ENCODE data around the gene GNG2. TPM values are rescaled to one million over a fixed set of nuclear protein-coding genes. Genes with fewer than 3 reads are reported as not detected.

GNG2 gene
- total RNA-seq, 1 experiment from 2014 or later, result not detected

DNA sequence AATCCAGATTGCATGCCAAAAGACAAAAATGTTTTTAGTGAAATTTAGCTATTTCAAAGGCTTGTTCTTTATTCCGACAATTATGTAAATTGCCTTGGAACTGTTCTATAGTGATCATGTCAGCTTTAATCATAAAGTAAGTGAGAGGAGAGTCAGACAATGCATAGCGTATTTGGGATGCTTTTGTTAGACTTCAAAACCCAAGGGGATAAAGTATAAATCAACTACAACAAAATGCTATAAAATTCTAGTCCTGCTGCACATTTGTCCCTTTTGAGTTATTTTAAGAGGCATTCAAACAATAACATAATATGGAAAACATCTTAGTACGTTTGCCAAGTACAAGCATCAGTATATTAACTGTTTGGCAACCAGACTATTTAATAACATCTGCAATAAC, 140.3 kb downstream of the GNG2 start:
- H3K36me3 Mint-ChIP-seq (ENCODE audit: insufficient read depth, unreplicated experiment), result peaks cover 12% of the 10 kb centered on the region
- CTCF ChIA-PET, result no interaction called here

DNA sequence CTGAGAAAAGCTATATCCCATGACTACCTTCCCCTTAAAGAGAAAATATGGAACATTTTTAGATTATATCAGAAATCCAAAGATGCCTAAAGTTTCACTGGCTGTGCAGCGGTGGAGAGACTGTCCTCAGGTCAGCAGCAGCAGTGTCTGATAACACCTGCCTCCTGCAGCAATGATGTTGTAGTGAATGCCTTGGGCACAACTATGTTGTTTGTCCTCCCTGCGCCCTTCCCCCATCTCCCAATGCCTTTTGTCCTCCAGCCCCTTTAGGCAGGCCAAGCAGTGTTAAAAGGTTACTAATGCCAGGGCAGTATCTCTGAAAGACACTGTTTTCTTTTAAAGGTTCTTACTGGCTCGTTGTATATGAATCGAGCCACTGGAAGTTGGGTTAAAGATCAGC, 142.1 kb downstream of the GNG2 start:
- intact Hi-C loops (cut with micrococcal nuclease; ENCODE audit: unreplicated experiment), result no loop called here
- H3K9me3 Mint-ChIP-seq (ENCODE audit: low read depth, unreplicated experiment), result no peaks in the 10 kb centered on the region
- H3K4me3 Mint-ChIP-seq (ENCODE audit: low read depth, unreplicated experiment), result no peak overlapping the region
- no peak overlapping the region for H3K27ac Mint-ChIP-seq (ENCODE audit: unreplicated experiment)
- H3K36me3 Mint-ChIP-seq (ENCODE audit: insufficient read depth, unreplicated experiment), result peaks cover 12% of the 10 kb centered on the region
- no peaks in the 10 kb centered on the region for H3K27me3 Mint-ChIP-seq (ENCODE audit: unreplicated experiment)
- TF ChIP-seq, protein P1, sequence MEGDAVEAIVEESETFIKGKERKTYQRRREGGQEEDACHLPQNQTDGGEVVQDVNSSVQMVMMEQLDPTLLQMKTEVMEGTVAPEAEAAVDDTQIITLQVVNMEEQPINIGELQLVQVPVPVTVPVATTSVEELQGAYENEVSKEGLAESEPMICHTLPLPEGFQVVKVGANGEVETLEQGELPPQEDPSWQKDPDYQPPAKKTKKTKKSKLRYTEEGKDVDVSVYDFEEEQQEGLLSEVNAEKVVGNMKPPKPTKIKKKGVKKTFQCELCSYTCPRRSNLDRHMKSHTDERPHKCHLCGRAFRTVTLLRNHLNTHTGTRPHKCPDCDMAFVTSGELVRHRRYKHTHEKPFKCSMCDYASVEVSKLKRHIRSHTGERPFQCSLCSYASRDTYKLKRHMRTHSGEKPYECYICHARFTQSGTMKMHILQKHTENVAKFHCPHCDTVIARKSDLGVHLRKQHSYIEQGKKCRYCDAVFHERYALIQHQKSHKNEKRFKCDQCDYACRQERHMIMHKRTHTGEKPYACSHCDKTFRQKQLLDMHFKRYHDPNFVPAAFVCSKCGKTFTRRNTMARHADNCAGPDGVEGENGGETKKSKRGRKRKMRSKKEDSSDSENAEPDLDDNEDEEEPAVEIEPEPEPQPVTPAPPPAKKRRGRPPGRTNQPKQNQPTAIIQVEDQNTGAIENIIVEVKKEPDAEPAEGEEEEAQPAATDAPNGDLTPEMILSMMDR (IDR thresholded peaks at IDR 0.05; ENCODE audit: unreplicated experiment), result no peak
- H3K4me1 Mint-ChIP-seq (ENCODE audit: low read depth, unreplicated experiment), result no peaks in the 10 kb centered on the region
- CTCF ChIA-PET, result no interaction called here
- DNase-seq, result no peak
- BruUV-seq (replicated peaks), result no TSS peak

More for the DNA sequence above, 140.3 kb downstream of the GNG2 start:
- no TSS peak for BruUV-seq (replicated peaks)
- DNase-seq, result no peak
- Mint-ChIP-seq H3K4me1 (ENCODE audit: low read depth, unreplicated experiment) (no peaks in the 10 kb centered on the region), H3K27ac (ENCODE audit: unreplicated experiment) (no peak overlapping the region), H3K27me3 (ENCODE audit: unreplicated experiment) (no peaks in the 10 kb centered on the region), H3K9me3 (ENCODE audit: low read depth, unreplicated experiment) (no peaks in the 10 kb centered on the region), H3K4me3 (ENCODE audit: low read depth, unreplicated experiment) (no peak overlapping the region)
- intact Hi-C loops (cut with micrococcal nuclease; ENCODE audit: unreplicated experiment), result no loop called here
- TF ChIP-seq, protein P1 (IDR thresholded peaks at IDR 0.05; ENCODE audit: unreplicated experiment), result no peak

DNA sequence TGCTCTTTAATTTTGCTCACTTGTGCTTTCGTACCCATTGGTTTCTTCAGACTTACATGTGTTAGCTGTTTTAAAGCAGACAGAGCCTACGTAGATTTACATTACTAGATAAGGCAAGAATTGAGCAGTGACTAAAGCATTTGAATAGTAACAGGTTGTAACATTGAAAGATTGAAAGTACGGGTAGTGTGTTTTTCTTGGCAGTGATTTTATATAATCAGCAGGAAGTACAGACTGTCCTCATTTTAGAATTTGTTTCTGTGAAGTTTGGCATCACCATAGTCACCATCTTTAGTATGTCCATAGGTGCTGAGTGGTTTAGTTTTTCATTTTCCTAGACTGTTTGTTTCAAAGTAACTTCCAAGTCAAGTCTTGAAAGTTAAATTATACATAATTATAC, 142.9 kb downstream of the GNG2 start:
- CTCF ChIA-PET, result no interaction called here
- BruUV-seq (replicated peaks), result no TSS peak
- H3K4me1 Mint-ChIP-seq (ENCODE audit: low read depth, unreplicated experiment), result no peaks in the 10 kb centered on the region
- H3K36me3 Mint-ChIP-seq (ENCODE audit: insufficient read depth, unreplicated experiment), result peaks cover 12% of the 10 kb centered on the region
- no peaks in the 10 kb centered on the region for H3K27me3 Mint-ChIP-seq (ENCODE audit: unreplicated experiment)
- intact Hi-C loops (cut with micrococcal nuclease; ENCODE audit: unreplicated experiment), result no loop called here
- H3K9me3 Mint-ChIP-seq (ENCODE audit: low read depth, unreplicated experiment), result no peaks in the 10 kb centered on the region
- H3K4me3 Mint-ChIP-seq (ENCODE audit: low read depth, unreplicated experiment), result no peak overlapping the region
- TF ChIP-seq, protein P1 (IDR thresholded peaks at IDR 0.05; ENCODE audit: unreplicated experiment), result no peak
- no peak overlapping the region for H3K27ac Mint-ChIP-seq (ENCODE audit: unreplicated experiment)
- no peak for DNase-seq

DNA sequence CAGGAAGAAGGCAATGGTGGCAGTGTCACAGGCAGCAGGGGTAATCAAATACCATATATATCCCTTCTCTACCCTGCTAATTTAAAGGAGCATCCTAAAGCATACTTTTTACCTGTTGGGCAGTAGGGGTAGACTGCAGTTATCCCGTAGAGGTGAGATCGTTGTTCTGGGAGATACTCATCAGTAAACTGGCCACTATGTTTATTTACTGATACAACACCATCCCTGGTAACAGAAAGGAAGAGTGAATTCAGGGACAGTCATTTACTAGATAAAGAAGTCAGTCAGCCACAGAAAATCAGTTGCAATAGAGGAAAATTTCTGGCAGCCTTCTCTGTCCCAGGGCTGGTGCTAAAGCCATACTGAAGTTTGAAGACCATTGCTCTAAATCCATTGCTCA, 145.2 kb downstream of the GNG2 start:
- intact Hi-C loops (cut with micrococcal nuclease; ENCODE audit: unreplicated experiment), result no loop called here
- CTCF ChIA-PET, result no interaction called here

More for the DNA sequence above, 145.2 kb downstream of the GNG2 start:
- TF ChIP-seq, protein P1 (IDR thresholded peaks at IDR 0.05; ENCODE audit: unreplicated experiment), result no peak
- Mint-ChIP-seq H3K36me3 (ENCODE audit: insufficient read depth, unreplicated experiment) (peaks cover 4% of the 10 kb centered on the region), H3K27me3 (ENCODE audit: unreplicated experiment) (no peaks in the 10 kb centered on the region), H3K9me3 (ENCODE audit: low read depth, unreplicated experiment) (no peaks in the 10 kb centered on the region), H3K4me3 (ENCODE audit: low read depth, unreplicated experiment) (no peak overlapping the region), H3K4me1 (ENCODE audit: low read depth, unreplicated experiment) (no peaks in the 10 kb centered on the region), H3K27ac (ENCODE audit: unreplicated experiment) (no peak overlapping the region)
- DNase-seq, result no peak
- no TSS peak for BruUV-seq (replicated peaks)

Measured in Calu3 (cell line).